NCI-H128 (cell line): ENCODE measurements around the gene ACD.

Experiments used
- DNase-seq: peaks from one replicate; lab custom pipeline; 2025; ENCODE audit not compliant: unreplicated experiment; lab: John Stamatoyannopoulos, UW

Gene ACD

DNA sequence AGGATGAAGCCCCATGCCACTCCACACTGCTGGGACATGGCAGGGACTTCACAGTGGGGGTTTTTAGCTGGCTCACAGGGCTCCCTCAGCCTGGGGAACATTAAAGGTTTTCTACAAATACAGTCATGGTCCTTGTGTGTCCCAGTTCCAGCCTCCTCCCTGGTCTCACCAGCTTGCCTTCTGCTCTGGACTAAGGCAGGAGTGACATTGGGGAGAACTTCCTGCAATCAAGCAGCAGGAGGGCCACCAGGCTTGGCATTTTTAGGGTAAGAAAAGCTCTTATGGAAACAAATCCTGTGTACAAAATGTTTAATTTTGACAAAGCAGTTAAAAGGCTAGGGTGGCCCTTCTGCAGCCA is 2.6 kb upstream of the ACD start:
- no peak for DNase-seq

GRCh38 chr16:67661886-67662652 is 2.0 kb upstream of the ACD start:
- DNase-seq: no peak

DNA sequence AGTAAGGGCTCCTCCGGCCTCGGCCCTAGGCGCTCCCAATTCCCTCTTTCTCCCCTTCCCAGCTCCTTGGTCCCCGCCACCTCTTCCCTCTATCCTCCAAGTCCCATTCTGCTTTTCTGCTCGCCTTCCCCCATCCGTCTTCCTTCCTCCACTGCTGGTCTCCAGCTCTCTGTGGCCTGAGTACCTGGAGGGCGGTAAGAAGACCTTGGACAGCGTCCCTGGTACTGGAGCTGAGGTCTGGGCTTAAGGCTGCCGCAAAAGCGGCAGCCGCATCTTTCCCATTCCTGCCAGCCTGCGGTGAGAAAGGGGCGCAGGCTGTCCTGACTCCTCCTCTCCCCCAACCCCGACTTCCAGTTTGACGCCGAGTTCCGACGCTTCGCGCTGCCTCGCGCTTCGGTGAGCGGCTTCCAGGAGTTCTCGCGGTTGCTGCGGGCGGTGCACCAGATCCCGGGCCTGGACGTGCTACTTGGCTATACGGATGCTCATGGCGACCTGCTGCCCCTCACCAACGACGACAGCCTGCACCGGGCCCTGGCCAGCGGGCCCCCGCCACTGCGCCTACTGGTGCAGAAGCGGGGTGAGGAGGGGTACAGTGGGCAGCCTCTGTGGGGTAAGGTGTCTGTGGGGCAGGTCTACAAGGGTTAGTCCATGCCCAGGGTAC is 1.2 kb upstream of the ACD start:
- DNase-seq: no peak

DNA sequence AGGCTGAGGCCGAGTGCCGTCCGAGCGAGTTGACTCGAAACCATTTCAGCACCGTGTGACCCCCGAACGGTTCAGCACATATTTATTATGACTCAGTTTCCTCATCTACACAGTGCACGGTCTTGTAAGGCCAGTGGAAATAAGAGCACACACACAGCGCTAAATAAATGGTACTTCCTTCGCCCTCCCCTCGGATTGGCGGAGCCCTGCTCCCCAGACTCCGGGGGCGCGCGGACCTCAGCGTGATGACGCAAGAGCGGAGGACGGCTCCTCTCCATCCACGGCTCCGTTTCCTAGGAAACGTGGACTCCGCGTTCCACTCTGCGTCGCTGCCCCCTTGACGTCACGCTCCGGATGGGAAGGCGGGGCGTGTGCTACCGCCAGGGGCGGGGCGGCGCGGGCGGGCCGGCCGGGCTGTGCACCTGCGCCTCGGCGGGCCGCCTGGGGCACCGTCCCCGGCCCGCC is 536 bp upstream of the ACD start, which contains the start of gene PARD6A:
Gene PARD6A, plus strand, starts transcription at position 397 of the 465 bp plus-strand sequence. CDS start 79 bp downstream, outside the sequence.
- DNase-seq: peak; percentile 85

- DNase-seq: no peak
Observed at GRCh38 chr16:67658849-67659674, 998 bp downstream of the ACD start.

DNA sequence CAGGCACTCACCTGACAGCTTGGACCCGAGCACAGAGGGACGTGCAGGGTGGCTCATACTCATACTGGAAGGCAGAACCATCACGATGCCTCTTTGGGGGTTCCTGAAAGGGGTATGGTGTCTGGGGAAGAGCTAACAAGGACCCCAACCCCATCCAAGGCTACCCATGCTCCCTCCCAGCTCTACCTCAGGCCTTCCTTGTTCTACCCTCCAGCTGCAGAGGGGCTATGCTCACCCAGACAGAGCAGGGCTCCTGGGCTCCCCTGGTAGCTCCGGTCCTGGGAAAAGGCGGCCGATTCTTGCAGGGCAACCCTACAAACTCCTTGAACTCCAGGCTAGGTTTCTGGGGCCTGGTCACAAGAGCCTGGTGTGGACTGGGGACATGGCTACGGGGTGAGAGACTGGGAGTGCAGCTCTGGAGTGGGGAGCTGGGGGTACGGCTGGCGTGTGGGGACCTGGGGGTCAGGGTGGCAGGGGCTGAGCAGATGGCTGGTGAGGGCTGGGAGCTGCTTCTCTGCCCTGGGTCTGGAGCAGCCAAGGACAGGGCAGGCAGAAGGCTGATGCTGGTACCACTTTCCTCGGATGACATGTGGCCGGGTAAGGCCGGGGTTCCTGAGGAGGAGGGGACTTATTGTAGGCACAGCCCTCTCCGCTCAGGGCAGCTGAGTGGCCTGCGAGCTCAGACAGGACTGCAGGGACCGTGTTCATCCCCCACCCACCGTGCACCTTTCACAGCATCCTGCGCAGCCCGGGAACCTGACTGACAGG is 2.1 kb downstream of the ACD start:
- DNase-seq: no peak

DNA sequence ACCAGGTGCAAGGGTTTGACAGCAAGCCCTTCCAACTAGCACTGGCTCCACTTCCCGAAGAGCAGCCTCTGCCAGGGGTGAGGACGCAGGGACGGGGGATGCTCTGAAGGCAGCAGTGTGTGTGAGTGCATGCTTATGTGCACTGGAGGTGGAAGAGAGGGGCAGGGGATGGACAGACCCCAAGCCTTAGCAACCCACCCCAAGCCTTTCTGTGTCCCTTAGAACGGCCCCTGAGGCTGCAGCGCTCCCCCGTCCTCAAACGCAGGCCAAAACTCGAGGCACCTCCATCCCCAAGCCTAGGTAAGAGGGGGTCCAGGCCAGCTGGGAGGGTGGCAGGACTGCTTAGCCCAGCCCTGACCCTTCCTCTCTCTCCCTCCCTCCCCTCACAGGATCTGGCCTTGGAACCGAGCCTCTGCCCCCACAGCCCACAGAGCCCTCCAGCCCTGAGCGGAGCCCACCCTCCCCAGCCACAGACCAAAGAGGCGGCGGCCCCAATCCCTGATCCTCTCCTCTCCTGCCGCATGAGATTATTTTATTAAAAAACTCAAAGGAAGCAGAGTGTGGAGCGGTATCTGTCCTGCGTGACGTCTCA is 2.9 kb downstream of the ACD start:
- DNase-seq: no peak

- no peak for DNase-seq
Observed at GRCh38 chr16:67656344-67657016, 3.6 kb downstream of the ACD start.

DNA sequence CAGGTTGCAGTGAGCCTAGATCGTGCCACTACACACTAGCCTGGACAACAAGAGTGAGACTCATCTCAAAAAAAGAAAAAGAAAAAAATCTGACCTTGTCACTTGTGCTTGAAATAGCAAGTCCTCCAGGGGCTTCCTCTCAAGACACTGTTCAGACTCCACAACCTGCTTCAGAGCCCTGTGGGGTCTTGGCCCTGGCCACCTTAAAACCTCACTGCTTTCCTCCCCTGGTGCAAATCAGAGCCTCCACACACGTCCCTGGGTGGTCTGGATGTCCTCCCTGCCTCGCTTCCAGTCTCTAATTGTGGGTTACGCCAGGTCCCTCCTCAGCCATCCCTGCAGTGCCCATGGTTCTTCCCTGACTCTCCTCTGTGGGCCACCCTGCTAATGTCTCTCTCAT is 4.7 kb downstream of the ACD start:
- no peak for DNase-seq

DNA sequence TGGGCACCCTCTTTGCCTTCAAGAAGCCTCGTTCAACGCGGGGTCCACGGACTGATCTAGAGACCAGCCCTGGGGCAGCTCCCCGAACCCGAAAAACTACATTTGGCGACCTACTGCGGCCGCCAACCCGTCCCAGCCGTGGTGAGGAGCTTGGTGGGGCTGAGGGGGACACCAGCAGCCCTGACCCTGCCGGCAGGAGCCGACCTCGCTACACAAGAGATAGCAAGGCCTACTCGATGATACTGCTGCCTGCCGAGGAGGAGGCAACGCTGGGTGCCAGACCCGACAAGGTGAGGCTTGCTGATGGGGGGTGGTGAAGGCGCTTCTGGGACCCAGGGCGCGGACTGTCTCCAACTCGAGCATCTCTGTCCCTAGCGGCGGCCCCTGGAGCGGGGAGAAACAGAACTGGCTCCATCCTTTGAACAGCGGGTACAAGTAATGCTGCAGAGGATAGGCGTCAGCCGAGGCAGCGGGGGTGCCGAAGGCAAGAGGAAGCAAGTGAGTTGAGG is 5.6 kb downstream of the ACD start:
- no peak for DNase-seq

GRCh38 chr16:67653789-67654402 is 6.2 kb downstream of the ACD start:
- DNase-seq: no peak

- DNase-seq: no peak
Observed at GRCh38 chr16:67653128-67653788, 6.8 kb downstream of the ACD start.

GRCh38 chr16:67652578-67653127 is 7.4 kb downstream of the ACD start:
- no peak for DNase-seq

- no peak for DNase-seq
Observed at GRCh38 chr16:67651847-67652246, 8.2 kb downstream of the ACD start.

DNA sequence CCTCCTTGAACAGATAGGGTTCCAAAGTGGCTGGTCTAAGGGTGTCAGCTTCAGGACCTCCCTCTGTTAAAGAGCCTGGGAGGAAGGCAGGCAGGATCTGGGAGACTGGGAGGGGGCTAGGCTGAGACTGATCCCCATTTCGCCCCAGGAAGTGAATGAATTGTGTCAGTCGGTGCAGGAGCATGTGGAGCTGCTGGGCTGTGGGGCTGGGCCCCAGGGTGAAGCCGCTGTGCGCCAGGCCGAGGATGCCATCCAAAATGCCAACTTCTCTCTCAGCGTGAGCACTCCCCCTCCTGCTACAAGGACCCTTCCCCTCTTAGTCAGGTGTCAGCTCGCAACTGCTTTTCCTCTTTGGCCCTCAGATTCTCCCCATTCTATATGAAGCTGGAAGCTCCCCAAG is 9.0 kb downstream of the ACD start:
- DNase-seq: no peak

GRCh38 chr16:67650023-67650422 is 10.0 kb downstream of the ACD start:
- no peak for DNase-seq

DNA sequence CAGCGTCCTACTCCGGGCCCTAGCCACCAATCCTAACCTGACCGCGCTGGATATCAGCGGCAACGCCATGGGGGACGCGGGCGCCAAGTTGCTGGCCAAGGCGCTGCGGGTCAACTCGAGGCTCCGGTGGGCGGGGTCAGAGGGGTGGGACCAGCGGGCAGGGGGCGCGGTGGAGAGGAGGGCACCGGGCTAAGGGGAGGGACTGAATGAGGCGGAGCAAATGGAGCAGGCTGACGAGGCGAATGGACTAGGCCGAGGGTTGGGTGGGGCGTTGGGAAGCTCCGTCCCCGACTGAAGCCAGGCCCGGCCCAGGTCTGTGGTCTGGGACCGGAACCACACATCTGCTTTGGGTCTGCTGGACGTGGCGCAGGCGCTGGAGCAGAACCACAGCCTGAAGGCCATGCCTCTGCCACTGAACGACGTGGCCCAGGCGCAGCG is 10.5 kb downstream of the ACD start:
- no peak for DNase-seq

DNA sequence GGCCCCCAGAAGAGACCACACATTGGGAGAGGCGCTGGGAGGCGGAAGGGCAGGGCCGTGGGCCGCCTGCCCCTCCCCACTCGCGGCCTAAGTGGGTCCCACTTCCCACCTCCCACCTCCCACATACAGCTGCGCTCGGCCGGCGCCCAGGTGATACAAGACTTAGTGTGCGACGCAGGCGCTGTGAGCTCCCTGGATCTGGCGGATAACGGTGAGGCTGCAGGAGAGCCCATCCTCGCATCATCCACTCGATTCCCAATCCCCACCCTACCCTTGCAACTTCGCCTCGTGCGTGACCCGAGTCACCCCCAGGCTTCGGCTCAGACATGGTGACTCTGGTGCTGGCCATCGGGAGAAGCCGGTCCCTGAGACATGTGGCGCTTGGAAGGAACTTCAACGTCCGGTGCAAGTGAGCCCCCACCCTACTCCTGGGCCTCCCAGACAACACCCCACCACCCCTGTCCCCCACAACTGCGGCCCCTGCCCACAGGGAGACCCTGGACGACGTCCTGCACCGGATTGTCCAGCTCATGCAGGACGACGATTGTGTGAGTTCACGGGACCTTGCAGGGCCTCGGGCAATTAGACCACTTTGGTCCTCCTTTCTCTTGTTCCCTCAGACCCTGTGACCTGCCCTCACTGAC is 11.2 kb downstream of the ACD start:
- no peak for DNase-seq
